ENCODE results near the gene RPS6KA3.
A peak's percentile ranks its signal among the peaks of the same experiment; 100 is the strongest.
"Not testable (repeated sequence)": the region's sequence is repeated elsewhere in the genome, so short reads cannot be mapped to it uniquely, and the experiment has no call there.

The RPS6KA3 gene

DNA sequence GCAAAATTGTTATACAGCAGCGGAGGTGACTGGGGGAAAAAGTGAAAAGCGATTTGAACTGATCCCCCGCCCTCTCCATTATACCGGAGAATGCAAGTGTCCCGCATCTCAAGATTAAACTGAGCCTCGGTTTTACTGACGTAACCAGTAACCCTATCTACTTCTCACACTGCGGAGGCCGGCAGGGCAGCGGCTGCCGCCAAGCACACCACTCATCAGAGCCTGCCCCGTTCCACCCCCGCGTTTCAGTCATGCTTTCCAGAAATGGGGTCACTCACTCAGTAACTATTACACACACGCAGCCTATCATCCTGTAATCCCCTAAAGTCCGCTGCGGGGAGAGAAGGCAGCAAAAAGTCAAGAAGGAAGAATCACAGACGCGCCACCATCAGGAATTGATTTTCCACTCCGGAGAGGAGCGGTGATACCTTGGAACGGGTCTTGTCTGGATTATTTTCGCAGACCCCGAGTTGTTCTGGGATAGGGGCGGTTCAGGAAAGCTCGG is 1.4 kb downstream of the RPS6KA3 start:
- peak; percentile 19 for DNase-seq

DNA sequence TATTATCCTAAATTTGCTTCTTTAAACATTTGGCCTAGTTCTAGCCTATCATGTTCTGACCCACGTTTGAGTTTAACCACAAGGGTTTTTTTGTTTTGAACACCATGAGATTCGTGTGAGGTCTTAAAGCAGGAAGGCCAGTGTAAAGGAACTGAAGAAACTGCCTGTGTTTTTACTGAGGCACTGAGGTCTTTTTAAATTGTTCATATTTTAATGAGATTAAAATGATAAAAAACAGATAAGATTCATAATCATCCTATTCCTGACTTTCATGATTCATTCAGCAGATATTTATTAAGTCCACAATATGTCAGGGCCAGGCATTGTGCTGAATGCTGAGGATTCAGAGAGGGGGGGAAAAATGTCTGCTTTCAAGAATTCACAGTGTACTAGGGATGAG is 3.2 kb downstream of the RPS6KA3 start:
- no peak for DNase-seq

- DNase-seq, result no peak
Measured at GRCh38 chrX:20260885-20261284, 5.8 kb downstream of the RPS6KA3 start.

DNA sequence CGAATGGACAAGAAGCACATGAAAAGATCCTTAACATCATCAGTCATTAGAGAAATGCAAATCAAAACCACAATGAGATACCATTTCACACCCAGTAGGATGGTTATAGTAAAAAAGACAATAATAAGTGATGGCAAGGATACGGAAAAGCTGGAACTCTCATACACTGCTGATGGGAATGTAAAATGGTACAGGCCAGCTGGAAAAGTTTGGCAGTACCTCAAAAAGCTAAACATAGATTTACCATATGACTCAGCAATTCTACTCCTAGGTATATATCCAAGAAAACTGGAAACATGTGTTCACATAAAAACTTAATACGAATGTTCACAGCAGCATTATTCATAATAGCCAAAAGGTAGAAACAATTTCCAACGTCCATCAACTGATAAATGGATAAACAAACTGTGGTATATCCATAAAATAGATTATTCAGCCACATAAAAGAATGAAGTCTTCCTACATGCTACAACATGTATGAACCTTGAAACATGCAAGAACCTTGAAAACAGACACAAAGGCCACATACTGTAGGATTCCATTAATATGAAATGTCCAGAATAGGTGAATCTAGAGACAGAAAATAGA is 11.9 kb downstream of the RPS6KA3 start:
- no peak for DNase-seq

DNA sequence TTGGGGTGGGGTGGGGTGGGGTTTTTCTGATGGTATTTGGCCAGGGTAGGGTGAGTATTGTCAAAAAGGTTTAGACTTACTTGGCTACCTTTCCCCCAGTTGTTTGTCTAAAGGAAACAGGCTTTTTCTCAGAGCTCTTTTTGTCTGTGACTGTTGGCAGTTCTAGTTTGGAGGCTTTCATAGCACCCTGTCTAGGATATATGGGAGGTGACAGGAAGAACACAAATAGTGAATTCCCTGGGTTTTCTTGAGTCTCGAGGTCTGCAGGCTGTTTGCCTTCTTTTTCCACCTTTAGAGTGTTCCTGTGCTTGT is 13.5 kb downstream of the RPS6KA3 start:
- no peak for DNase-seq

GRCh38 chrX:20252381-20253231 is 14.1 kb downstream of the RPS6KA3 start:
- DNase-seq, result no peak

DNA sequence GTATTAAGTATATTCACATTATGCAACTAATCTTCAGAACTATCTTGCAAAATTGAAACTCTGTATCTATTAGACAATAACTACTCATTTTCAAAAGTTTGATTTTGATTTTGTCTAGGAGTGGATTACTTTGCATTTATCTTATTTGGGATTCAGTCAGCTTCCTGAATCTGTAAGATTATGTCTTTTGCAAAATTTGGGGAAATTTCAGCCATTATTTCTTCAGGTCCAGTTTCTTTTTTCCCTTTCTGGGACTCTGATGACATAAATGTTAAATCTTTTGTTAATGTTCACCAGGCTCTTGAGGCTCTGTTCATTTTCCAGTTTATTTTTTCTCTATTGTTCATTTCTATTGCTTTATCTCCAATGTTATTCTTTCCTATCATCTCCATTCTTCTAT is 15.0 kb downstream of the RPS6KA3 start:
- DNase-seq, result no peak

GRCh38 chrX:20250146-20250545 is 16.6 kb downstream of the RPS6KA3 start:
- DNase-seq, result not testable (repeated sequence)

GRCh38 chrX:20248592-20249192 is 18.0 kb downstream of the RPS6KA3 start:
- DNase-seq, result no peak

DNA sequence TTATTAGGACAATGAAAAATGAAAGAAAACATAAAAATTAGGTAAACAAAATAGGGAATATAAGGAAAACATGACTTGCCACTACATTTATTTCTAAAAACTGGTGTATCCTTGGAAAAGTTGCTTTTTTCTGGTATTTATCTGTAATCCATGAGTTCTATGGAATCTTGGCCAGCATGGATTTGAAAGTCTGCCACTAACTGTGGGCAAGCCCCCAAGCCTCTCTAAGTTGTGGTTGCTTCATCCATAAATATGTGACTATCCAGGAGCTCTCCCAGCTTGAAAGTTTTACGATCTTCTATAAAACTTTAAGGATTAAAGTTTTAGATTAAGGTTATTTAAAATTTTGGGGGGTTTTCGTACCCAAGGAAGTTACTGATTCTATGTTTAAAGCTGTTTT is 21.8 kb downstream of the RPS6KA3 start:
- DNase-seq, result no peak

- no peak for DNase-seq
Measured at GRCh38 chrX:20240201-20240600, 26.5 kb downstream of the RPS6KA3 start.

DNA sequence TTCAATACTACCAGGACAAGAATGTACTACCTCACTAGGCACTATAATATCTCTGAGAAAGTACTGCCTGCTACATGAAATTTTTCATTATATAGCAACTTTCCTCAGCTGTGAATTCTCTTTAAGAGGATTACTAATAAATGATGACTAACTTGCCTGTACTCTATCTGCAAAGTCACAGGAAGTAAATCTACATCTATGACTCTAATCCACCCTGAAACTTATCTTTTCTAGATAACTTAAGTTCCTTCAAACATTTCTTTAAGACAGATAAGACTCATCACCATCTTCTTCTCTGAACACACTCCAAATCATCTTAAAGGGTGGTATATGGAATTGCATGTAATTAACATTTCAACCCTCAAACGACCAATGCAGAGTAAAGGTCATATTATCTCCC is 28.8 kb downstream of the RPS6KA3 start:
- no peak for DNase-seq

- DNase-seq, result no peak
Measured at GRCh38 chrX:20235755-20236154, 31.0 kb downstream of the RPS6KA3 start.

- no peak for DNase-seq
Measured at GRCh38 chrX:20233336-20233735, 33.4 kb downstream of the RPS6KA3 start.

DNA sequence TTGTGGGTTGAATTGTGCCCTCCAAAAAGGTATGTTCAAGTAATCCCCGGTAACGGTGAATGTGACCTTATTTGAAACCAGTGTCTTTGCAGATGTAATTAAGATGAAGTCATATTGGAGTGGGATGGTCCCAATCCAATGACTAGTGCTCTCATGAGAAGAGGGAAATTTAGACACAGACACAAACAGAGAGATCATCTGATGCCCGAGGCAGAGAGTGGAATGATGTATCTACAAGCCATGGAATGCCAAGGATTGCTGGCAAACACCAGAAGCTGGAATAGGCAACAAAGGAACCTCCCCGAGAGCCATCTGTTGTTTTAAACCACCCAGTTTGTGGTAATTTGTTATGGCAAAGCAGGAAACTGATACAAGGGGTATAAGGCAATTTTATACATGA is 35.1 kb downstream of the RPS6KA3 start:
- DNase-seq, result no peak

DNA sequence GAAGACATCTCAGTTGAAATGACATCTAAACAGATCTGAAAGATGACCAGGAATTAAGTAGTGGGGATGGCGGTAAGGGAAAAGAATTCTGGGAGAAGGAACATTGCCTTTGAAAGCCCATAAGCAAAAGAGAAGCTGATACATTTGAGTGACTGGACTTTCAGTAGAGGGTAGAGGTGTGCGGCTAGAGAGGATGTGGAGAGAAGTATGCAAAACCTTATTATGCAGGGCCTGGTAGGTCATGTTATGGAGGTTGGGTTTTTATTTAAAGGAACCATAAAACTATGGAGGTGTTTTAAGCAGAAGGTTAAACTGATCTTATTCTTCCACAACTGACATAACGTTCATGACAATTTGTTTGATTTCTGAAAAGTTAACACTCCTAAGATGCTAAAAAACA is 36.3 kb downstream of the RPS6KA3 start:
- no peak for DNase-seq

DNA sequence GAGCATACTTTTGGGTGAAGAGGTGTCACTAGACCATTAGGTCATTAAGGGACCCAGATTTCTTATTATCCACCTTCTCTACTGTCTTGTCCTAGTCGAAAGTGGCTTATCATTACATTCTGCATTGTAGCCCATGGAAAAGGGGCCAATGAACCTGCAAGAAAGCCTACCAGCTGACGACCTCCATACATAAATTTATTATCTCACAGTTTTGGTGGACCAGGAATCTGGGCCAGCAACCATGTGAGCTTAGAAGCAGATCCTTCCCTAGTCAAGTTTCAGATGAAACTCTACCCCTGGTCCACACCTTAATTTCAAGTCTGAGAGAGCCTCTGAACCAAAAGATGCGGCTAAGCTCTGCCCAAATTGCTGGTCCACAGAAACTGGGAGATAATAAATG is 37.6 kb downstream of the RPS6KA3 start:
- no peak for DNase-seq

- no peak for DNase-seq
Measured at GRCh38 chrX:20228245-20228644, 38.5 kb downstream of the RPS6KA3 start.

GRCh38 chrX:20227116-20227515 is 39.6 kb downstream of the RPS6KA3 start:
- DNase-seq, result no peak

GRCh38 chrX:20225488-20225833 is 41.2 kb downstream of the RPS6KA3 start:
- DNase-seq, result no peak

DNA sequence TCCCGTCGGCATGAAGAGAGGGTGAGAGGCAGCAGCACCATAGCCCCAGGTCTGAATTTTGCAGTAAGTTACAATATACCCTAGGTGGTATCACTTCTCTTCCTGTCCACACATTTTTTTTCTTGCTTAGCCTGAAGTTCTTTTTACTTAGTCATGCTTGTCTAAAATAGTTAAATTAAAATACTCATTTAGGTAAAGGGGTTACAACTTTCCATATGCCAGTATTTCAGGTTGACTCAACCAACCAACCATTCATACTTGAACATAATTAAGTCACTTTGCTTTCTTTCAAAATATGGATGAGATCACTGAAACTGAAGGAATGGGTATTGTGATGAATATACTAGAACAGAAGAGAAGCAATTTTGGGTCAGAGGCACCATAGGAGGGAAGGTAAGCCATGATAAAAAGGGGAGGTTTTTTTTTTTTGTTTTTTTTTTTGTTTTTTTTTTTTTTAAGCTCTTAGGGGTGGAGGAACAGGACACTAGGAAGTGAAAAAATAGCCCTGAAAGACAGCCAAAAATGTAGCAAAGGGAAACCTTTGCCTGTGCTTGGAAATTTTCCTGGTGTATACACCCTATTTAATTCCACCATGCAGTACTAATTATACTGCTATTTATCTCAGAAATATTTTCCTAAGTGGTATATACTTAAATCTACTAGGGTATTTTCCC is 41.8 kb downstream of the RPS6KA3 start:
- no peak for DNase-seq

DNA sequence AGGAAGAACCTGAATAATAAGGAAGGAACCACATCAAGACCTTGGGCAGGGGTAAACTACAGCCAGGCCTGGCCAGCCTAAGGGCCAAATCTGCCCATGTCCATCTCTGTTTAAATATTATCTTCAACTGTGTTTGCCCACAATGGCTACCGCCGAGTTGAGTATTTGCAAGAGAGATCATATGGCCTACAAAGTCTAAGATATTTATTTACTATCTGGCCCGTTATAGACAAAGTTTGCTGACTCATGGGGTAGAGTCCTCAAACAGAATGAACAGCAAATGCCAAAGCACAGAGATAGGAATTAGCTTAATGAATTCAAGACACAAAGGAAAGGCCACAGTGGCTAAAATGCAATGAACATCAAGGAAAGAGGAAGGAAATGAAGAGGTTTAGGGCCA is 44.8 kb downstream of the RPS6KA3 start:
- DNase-seq, result no peak

DNA sequence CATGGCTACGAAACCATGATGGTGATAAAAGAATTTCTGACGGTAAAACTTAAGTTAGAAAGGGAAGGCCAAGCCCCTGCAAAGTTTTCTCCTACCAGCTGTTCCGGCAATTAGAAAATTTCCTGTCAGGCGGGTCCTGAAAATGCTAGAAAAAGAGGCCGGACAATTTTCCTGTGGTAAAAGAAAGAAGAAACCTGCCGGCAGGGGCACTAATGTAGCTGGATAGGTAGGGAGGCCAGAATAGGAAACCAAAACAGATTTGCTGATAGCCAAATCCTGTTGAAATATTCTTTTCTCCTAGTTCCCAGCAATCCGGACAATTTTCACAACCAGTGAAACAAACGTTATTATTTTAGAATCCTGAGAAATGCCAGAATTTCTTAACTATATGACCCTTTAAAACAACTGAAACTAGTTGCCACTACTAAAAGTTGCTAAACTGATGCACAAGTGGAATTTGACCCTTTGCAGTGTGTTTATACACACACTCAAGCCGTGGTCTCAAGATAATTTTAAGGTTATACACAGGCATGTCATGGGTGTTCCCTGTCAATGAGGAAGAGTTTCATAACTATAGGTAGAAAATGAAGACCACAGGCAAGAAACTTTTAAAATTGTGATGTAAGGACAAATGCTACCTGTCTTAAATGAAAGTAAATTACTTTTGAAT is 47.7 kb downstream of the RPS6KA3 start:
- DNase-seq, result no peak

All from DMS79 treated with DMSO at 0.1 percent for 48 hours (cell line).